ENCODE measurements around the gene TAGLN.
A peak's percentile ranks its signal among the peaks of the same experiment; 100 is the strongest.
"Not testable (repeated sequence)": the region's sequence is repeated elsewhere in the genome, so short reads cannot be mapped to it uniquely, and the experiment has no call there.

Gene TAGLN

DNA sequence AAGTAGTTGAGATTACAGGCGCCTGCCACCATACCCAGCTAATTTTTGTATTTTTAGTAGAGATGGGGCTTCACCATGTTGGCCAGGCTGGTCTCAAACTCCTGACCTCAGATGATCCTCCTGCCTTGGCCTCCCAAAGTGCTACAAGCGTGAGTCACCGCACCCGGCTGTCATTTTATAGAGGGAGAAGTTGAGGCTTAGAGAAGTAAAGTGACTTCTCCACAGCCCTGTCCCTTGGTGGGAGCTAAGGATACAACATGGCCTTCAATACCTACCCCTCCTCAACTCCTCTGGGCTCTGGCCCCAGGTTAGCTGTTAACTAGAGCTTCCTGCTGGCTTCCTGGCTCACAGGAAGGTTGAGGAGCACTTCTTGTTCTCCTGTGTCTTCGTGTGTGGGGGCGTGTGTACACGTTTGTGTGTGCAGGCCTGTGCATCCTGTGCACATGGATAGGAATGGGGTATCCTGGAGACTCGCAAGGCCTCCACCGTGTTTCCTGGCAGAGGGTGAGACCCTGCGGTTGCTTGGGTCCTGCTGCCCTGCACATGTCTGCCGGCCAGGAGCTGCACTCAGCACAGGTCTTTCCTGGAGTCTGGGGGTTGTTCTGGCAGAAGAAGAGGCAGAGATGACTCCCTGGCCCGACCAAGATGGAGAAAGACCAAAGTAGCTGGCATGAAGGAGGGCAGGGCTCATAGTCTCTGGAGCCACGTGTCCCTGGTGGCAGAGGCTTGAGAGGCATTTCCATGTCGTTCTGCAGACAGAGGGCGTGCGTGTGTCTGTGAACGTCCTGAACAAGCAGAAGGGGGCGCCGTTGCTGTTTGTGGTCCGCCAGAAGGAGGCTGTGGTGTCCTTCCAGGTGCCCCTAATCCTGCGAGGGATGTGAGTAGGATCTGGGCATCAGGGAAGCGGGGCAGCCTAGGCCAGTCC, 18.2 kb upstream of the TAGLN start:
- DNase-seq (ENCODE audit: low read depth in 2 of 2), result peak; percentile 36 to 45

DNA sequence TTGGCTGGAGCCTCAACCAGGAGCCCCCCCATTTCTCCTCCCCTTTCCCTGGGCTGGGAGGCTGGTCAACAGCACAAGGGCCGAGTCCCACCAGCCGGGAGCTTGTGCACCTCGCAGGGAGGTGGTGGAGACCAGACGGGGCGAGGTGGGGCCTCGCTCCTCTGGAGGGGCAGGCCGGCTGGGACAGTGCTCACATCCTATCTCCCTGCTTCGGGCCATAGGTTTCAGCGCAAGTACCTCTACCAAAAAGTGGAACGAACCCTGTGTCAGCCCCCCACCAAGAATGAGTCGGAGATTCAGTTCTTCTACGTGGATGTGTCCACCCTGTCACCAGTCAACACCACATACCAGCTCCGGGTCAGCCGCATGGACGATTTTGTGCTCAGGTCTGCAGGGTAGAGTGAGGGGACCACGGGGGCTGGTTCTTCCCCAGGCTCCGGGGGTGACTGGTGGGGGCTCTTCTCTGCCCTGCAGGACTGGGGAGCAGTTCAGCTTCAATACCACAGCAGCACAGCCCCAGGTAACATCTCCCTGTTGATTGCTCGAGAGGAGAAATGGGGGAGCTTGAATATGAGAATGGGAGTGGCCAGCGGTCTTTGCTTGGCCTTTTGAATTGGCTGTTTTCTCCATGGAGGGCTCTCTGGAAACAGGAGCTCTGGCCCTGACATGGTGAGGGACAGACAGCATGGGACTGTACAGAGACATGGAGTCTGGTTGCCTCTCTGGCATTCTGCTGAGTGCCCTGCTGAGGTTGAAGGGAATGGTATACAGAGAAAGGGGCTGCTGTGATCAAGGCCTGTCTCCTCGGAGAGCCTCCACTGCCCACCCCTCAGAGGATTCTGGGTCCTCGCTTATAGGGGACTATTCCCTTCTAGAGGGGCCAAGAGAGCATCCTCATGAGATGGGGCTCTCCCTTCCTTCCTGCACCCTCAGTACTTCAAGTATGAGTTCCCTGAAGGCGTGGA, 17.3 kb upstream of the TAGLN start:
- DNase-seq (ENCODE audit: low read depth in 2 of 2), result no peak

DNA sequence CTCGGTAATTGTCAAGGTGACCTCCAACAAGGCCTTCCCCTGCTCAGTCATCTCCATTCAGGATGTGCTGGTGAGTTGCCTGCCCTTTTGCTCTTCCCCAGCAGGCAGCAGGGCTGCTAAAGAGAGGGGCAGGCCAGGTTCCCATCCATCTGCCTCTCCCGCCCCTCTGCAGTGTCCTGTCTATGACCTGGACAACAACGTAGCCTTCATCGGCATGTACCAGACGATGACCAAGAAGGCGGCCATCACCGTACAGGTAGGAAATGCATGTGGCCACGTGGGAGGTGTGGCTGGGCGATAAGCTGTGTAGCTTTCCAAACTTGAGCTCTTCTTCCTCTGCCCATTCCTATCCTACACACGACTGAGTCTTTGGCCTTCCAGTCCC, 16.6 kb upstream of the TAGLN start:
- no peak for DNase-seq (ENCODE audit: low read depth in 2 of 2)

GRCh38 chr11:117183178-117183577, 16.0 kb upstream of the TAGLN start:
- not testable (repeated sequence) for DNase-seq (ENCODE audit: low read depth in 2 of 2)

DNA sequence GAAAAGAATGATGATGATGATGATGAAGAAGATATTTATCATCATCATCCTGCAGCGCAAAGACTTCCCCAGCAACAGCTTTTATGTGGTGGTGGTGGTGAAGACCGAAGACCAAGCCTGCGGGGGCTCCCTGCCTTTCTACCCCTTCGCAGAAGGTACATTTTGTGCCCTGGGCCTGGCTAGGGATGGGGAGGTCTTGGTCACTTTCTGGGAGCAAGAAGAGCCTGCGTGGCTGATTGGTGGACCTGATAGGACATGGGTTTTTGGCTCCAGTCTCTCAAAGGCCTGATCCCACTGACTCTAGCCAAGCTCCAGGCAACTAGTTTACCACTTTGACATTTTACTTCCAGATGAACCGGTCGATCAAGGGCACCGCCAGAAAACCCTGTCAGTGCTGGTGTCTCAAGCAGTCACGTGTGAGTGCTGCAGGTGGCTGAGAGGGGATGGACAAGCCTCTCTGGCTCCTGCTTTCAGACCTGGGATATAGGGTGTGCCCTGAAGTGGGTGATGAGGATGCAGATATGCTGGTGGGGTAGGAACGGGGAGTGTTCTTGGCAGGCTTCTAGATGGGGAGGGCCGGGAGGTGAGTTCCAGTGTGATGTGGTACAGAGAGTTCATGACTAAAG, 15.3 kb upstream of the TAGLN start:
- DNase-seq (ENCODE audit: low read depth in 2 of 2), result no peak

DNA sequence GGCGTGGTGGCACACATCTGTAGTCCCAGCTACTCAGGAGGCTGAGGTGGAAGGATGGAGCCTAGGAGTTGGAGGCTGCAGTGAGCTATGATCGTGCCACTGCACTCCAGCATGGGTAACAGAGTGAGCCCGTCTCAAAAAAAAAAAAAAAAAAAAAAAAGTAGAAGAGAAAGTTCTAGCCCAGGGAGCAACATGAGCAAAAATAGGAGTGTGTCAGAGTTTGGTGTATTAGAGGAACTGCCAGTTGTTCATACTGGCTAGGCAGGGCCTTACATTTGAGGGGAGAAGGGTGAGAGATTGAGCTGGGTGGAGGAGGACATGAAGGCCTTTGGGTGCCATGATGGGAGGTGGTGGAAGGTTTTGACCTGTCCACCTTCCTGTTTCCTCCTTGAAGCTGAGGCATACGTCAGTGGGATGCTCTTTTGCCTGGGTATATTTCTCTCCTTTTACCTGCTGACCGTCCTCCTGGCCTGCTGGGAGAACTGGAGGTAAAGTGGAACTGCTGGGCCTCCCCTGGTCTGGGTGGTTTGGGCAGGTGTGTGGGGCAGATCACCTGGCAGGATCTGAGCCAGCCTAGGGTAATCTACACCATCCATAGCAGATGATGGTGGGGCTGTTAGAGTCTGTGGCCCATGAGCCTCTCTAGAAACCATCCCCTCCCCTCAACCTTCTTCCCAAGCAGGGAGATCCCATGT, 13.3 kb upstream of the TAGLN start:
- DNase-seq (ENCODE audit: low read depth in 2 of 2), result no peak

DNA sequence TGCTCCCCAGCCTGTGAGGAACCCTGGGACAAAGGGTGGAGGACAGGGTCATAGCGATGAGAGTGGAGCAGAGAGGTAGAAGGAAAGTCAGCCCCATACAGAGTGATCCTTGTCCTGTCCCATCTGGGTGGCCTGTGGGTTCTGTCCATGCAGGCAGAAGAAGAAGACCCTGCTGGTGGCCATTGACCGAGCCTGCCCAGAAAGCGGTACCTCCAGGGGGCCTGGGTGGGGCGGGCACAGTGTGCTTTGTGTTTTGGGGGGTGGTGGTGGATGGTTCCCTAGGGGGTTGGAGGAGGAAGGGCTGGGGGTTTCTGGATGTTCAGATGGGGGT, 12.8 kb upstream of the TAGLN start:
- DNase-seq (ENCODE audit: low read depth in 2 of 2), result no peak

DNA sequence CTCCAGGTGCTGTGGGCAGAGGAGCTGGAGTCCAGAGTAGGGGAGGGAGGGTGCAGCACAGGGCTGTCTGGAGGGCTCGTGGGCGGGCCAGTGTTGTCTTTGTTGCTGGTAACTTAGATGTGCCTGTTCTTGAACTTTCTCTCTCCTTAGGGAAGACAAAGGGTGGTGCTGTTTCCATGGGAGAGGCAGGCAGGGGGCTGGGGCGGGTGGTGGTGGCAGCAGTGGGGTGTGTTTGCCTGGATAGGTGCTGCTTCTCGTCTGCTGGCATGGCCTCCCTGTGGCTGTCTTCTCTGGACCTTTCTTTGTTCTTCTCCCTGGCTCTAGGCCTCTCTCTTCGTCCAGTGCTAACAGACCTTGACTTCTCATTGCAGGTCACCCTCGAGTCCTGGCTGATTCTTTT, 12.2 kb upstream of the TAGLN start:
- no peak for DNase-seq (ENCODE audit: low read depth in 2 of 2)

DNA sequence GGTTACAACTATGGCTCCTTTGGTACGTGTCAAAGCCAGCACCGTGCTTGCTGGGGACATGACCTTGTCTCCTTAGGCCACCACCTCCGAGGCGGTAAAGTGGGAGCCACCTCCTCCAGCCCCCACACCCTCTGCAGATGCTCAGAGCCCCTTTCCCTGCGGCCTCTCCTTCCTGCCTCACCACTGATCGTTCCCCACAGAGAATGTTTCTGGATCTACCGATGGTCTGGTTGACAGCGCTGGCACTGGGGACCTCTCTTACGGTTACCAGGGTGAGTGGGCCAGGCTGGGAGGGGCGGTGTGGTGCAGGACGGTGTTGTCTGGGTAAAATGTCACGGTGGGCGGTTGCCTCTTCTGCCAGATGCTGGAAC, 11.8 kb upstream of the TAGLN start:
- no peak for DNase-seq (ENCODE audit: low read depth in 2 of 2)

- DNase-seq (ENCODE audit: low read depth in 2 of 2), result no peak
These were observed 11.2 kb upstream of the TAGLN start for GRCh38 chr11:117187799-117188481.

DNA sequence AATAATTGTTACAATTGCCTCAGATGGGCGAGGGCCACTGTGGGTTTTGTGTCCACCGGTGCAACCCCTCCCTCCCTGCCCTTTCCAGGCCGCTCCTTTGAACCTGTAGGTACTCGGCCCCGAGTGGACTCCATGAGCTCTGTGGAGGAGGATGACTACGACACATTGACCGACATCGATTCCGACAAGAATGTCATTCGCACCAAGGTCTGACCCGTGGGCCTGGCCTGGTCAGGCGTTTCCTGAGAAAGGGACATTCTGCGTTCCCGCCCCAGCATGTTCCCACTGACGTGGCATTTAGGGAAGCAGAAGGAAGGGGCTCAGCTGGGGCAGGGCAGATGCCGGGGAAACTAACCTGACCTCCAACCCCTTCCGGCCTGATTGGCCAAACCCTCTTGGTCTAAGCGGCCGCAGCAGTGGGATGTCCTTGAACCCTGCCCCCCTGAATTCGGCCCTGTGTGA, 10.5 kb upstream of the TAGLN start:
- DNase-seq (ENCODE audit: low read depth in 2 of 2), result no peak

DNA sequence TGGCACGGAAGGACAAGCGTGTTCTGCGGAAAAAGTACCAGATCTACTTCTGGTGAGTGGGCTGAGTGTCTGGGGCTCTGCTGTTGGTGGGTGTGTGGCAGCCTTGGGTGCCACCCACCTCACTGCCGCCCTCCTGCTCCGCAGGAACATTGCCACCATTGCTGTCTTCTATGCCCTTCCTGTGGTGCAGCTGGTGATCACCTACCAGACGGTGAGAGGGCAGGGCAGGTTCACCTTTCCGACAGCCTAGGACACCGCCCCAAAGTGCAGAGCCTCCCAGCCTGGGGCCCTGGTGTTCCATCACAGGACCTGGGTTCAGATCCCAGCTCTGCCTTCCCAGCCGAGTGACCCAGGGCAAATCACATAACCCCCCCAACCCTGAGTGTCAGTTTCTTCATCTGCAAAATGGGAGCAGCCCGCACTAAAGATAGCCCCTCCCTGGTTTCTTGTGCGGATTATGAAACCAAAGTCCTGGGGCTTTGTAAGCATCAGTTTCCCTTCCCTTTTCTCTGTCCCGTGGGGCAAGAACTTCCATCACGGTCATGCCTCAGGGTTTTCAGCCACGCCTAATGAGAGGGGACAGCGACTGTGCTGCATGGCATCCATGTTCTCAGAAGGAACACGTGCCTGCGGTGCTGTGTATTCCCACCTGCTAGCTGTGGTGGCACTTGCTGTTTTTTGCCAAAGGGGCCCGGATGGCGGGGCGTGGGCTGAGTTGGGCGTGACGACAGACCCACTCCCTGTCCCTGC, 9.8 kb upstream of the TAGLN start:
- no peak for DNase-seq (ENCODE audit: low read depth in 2 of 2)

- no peak for DNase-seq (ENCODE audit: low read depth in 2 of 2)
These were observed 9.1 kb upstream of the TAGLN start for GRCh38 chr11:117189941-117190544.

DNA sequence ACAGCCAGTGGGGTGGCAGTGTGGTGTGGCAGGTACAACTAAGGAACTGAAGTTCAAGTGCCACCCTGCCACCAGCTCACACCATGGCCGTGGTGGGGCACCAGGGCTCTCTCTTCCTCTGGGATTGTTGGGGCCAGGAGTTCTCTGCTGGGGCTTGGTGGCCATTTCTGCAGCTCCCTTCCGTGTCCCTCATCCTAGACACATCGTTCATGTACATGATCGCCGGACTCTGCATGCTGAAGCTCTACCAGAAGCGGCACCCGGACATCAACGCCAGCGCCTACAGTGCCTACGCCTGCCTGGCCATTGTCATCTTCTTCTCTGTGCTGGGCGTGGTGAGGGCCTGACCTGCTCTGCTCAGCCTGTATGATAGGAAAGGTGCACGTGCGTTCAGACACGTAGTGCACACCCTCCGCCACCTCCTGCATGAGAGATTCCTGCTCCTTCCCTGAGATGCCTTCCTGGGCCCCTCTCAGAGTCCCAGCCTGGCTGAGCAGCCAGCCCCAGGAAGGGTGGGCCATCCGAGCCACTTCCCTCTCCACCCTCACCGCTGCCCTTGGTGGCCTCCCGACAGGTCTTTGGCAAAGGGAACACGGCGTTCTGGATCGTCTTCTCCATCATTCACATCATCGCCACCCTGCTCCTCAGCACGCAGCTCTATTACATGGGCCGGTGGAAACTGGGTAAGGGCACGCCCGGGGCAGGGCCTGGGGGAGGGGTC, 7.3 kb upstream of the TAGLN start:
- DNase-seq (ENCODE audit: low read depth in 2 of 2), result no peak

DNA sequence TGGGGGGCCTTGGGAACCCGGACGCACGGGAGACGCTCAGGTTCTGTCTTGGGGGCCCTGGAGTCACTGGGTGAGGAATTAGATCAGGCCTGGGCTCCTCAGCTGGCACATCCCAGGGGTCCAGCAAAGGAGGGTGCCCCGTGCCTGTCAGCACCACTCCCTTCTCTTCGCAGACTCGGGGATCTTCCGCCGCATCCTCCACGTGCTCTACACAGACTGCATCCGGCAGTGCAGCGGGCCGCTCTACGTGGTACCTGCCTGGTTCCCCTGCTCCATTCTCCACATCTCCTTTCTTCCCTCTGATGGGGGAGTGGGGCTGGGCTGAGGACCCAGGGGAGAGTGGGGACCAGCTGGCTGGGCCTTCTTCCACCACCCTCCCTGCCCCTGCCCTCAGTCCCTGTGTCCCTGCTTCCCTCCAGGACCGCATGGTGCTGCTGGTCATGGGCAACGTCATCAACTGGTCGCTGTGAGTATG, 6.7 kb upstream of the TAGLN start:
- DNase-seq (ENCODE audit: low read depth in 2 of 2), result no peak

- DNase-seq (ENCODE audit: low read depth in 2 of 2), result no peak
These were observed 5.8 kb upstream of the TAGLN start for GRCh38 chr11:117193130-117194020.

- no peak for DNase-seq (ENCODE audit: low read depth in 2 of 2)
These were observed 4.9 kb upstream of the TAGLN start for GRCh38 chr11:117194267-117194666.

DNA sequence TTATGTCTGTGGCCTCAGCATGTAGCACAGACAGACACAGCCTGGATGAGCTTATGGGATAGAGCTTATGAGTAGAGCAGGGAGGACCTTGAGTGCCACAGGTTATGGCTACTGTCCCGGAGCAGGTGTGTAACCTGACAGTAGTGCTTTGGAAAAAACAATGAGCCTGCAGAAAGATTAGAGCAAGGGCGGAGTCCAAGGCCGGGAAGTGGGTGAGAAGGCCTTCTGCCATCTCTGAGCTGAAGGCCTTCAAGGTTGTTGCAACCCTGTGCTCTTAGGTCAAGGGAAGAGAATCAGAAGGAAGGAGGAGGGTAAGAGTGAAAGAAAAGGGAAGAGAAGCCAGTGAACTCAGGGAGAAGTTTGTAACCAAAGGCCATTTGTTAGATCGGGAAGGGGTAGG, 3.9 kb upstream of the TAGLN start:
- no peak for DNase-seq (ENCODE audit: low read depth in 2 of 2)

Measured in stimulated activated CD8-positive, alpha-beta memory T cell treated with anti-CD3 and anti-CD28 coated beads, Interleukin-15, amount 100 ng/mL, for 48 hours (primary cell).